M059J (cell line): Measurements from ENCODE around the gene TOR3A. TPM values are rescaled to one million over a fixed set of nuclear protein-coding genes. Genes with fewer than 3 reads are reported as not detected.
A peak's percentile ranks its signal among the peaks of the same experiment; 100 is the strongest.

Experiments
- DNase-seq: peaks from one replicate; pipeline ENCODE4 v3.0.0-alpha.2; 2012; ENCODE audit warnings: low read depth
- total RNA-seq: library from RNA; depleted of rRNA; stranded (reverse); fragments of >200 nt; shearing (Covaris generic); gene quantifications from 2 replicates; pipeline ENCODE4 v1.2.3, GENCODE V29; 2014

TOR3A gene
- total RNA-seq, 1 experiment from 2014 or later = 52.6 TPM

DNA sequence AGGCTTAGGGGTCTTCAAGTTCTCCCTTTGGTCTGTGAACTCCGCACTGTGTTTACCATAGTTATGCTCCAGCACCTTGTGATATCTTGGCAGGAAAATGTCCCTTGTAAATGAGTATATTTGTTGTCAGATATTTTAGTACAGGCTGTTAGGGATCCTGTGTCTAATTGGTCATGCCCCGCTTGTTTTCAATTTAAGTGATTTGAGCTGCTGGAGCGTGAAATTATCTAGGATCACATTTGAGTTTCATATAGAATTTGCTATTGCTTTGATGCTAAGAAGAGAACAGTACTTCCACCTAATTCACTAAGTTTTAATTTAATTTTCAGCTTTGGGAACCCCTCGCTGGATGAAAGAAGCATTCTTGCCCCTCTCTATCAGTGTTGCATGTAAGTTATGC is 15.4 kb upstream of the TOR3A start:
- no peak for DNase-seq

DNA sequence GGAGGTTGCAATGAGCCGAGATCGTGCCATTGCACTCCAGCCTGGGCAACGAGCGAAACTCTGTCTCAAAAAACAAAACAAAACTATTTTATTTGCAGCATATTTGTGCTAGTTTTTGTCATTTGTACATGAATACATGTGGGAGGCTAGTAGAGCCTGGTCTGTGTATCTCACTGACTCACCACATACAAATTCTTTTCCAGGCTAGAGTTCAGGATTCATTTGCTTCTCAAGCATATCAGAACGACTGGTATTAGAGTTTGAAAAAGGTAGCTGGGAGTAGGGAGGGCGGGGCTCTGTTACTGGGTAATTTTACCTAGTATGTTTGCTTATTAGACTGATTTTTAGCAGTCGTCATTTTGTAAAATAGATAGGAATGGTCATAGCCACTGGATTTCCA is 4.5 kb upstream of the TOR3A start:
- no peak for DNase-seq

DNA sequence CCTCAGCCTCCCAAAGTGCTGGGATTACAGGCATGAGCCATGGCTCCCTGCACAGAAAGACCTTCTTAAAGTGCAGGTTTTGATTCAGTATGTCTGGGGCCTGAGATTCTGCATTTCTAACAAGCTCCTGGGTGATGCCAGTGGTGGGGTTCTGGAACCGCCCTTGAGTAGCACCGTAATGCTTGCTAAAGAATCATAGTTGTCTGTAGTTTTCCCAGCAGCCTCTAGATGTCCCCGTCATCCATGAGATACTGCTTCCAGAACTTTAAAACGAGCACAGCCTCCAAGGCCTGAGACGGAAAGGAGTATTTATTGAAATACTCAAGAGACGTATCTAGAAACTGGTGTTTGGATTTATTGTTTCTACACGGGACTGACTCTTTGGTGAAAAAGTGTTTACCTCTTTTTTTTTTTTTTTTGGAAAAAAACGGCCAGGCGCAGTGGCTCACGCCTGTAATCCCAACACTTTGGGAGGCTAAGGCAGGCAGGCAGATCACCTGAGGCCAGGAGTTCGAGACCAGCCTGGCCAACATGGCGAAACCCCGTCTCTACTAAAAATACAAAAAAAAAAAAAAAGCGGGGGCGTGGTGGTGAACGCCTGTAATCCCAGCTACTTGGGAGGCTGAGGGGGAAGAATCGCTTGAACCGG is 2.6 kb upstream of the TOR3A start:
- DNase-seq = peak; percentile 79

GRCh38 chr1:179080866-179081686 is 794 bp upstream of the TOR3A start:
- peak; percentile 25 for DNase-seq

DNA sequence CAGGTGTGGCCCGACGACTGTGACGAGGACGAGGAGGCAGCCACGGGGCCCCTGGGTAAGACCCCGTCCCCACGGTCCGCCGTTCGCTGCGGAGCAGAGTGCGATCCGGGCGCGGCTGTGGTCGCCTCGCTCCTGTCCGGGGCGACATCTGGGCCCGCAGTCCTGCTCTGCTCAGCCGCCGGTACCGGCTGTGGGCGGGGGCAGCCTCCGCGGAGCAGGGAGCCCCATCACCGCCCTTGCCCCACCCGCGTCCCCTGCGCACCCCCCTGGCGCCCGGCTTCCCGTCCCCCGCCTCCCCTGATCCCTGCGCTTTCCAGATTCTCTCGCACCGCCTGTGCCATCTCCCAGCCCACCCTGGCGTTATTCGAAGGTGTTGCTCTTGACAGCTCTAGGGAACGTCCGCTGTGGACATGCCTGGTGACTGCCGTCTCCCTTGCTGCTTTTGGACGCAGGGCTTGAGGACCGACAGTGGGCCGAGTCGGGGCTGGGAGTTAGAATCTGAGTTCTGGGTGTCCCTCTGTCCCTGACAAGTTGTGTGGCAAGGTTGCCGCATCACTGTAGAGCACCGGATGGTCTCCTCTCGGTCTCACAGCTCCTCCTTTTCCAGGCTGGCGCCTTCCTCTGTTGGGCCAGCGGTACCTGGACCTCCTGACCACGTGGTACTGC is 596 bp downstream of the TOR3A start:
- DNase-seq = peak; percentile 48

GRCh38 chr1:179082999-179083335 is 1.1 kb downstream of the TOR3A start:
- DNase-seq = peak; percentile 43

DNA sequence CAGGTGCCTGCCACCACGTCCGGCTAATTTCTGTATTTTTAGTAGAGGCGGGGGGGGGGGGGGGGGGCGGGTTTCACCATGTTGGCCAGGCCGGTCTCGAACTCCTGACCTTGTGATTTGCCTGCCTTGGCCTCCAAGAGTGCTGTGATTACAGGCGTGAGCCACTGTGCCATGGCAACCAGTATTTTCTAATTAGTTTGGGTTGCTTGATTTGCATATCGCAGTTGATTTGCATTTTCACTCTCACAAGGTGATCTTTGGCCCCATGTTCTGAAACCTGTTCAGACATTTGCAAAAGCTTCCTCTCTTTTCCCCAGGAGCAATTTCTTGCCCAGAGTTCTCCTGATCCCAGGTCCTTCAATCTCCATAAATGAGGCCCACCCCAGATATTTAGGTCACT is 1.7 kb downstream of the TOR3A start:
- no peak for DNase-seq

GRCh38 chr1:179087665-179088064 is 5.8 kb downstream of the TOR3A start:
- DNase-seq = no peak

GRCh38 chr1:179089827-179090482 is 8.1 kb downstream of the TOR3A start:
- no peak for DNase-seq

DNA sequence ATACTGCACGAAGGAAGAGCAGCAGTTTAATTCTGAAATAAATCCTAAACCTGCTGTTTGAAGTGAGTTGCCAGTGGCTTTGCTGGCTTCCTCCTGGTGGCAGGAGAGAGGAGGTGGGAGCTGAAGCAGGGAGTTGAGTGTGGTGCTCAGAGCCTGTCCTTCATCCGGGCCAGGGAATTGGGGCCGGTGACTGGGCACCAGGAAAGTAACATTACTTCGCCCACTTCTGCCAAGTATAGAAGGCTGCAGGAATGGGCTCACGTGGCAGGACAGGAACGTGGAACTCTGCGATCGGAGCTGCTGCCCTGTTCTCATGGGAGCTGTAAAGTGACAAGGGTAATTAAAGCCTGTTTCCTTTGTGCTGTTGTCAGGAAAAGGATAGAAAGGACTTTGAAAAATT is 8.7 kb downstream of the TOR3A start:
- no peak for DNase-seq

GRCh38 chr1:179090923-179091322 is 9.1 kb downstream of the TOR3A start:
- DNase-seq = no peak

- no peak for DNase-seq
These were observed 9.9 kb downstream of the TOR3A start for GRCh38 chr1:179091691-179092165.

GRCh38 chr1:179092896-179093461 is 11.1 kb downstream of the TOR3A start:
- no peak for DNase-seq

DNA sequence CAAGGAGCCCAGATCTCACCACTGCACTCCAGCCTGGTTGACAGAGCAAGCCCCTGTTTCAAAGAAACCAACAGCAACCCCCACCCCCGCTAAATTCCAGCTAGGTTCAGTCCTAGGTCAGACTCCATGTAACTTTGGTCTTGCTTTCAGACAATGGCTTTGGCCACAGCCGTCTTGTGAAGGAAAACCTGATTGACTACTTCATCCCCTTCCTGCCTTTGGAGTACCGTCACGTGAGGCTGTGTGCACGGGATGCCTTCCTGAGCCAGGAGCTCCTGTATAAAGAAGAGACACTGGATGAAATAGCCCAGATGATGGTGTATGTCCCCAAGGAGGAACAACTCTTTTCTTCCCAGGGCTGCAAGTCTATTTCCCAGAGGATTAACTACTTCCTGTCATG is 12.9 kb downstream of the TOR3A start:
- no peak for DNase-seq

GRCh38 chr1:179095377-179095776 is 13.5 kb downstream of the TOR3A start:
- DNase-seq = no peak

DNA sequence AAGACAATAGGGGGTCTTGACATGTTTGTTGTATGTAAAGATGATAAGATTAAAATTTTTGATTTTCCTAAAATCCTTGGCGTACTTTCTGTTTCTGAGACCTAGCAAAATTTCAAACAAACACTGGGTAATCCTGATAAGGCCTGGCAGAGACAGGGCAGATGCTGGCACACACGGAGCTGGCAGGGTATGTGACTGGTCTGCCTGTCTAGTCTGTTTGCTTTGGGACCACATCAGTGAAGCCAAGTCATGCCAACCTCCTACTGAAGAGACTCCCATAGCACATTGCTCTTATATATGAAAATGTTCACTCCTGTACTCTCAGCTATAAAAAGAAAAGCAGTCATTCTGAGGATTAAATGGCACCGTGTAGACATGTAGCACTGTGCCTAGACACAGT is 14.1 kb downstream of the TOR3A start:
- DNase-seq = no peak

- DNase-seq = no peak
These were observed 18.0 kb downstream of the TOR3A start for GRCh38 chr1:179099891-179100290.

DNA sequence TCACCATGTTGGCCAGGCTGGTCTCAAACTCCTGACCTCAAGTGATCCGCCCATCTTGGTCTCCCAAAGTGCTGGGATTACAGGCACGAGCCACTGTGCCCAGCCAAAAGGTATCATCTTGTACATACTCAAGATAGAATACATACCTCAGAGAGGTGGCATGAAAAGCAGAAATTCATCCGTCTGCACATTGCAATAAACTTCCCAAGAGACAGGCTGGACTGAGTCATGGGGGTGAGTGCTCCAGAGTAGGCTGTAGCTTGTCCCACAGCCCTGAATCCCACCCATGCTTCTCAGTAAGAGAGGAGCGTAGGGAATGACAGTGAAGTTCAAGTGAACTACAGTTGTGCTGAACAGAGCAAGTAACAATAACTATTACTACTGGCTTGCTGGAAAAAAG is 19.7 kb downstream of the TOR3A start:
- no peak for DNase-seq

DNA sequence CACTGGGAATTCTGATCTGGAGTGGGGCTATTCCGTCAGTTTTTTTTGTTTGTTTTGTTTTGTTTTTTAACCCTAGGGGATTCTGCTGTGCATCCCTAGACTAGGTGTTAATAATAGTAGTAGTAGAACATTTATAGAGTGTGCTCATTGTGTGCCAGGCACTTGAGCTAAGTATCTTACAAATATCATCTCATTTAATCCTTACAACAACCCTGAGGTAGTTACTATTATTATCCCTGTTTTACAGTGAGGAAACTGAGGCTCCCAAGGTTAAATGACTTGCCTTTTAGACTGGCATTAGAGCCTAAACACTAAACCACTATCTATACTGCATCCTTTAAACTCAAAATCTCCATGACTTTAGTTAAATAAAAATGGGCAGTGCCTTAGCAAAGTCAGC is 22.1 kb downstream of the TOR3A start:
- DNase-seq = no peak

- no peak for DNase-seq
These were observed 22.9 kb downstream of the TOR3A start for GRCh38 chr1:179104611-179105250.

GRCh38 chr1:179105393-179105792 is 23.5 kb downstream of the TOR3A start:
- no peak for DNase-seq
